Measurements from ENCODE around the gene C9orf43.
A peak's percentile ranks its signal among the peaks of the same experiment; 100 is the strongest.

The C9orf43 gene

GRCh38 chr9:113474360-113475028 is 63.9 kb downstream of the C9orf43 start:
- no peak for DNase-seq (ENCODE audit: insufficient read length, low spot score)
- TF ChIP-seq POLR2A (IDR thresholded peaks at IDR 0.05; ENCODE audit: low read depth, low read length): no peak
- FAIRE-seq: no peak

DNA sequence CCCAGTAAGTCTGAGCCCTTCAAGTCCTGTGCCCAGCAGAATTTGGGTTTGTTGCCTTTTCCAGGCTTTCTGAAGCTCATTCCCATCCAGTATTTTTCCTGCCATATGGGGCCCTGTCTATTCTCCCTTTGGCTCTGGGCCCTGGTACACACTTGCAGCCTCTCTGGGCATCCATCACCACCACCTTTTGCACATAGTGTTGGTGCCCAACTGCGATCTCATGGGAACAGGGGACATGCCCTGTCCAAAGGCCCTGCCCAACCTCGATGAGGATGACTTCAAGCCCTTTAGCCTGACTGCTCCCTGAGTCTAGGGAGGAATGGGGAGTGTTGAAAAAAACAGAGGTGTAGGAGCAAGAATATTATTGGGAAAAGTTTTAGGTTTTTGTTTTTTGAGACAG is 64.5 kb downstream of the C9orf43 start:
- DNase-seq (ENCODE audit: insufficient read length, low spot score) (no peak), FAIRE-seq (no peak)
- TF ChIP-seq POLR2A (IDR thresholded peaks at IDR 0.05; ENCODE audit: low read depth, low read length): no peak

- no peak for DNase-seq (ENCODE audit: insufficient read length, low spot score)
- no peak for FAIRE-seq
- no peak for TF ChIP-seq POLR2A (IDR thresholded peaks at IDR 0.05; ENCODE audit: low read depth, low read length)
Measured at GRCh38 chr9:113475992-113476391, 65.4 kb downstream of the C9orf43 start.

- FAIRE-seq: no peak
- TF ChIP-seq POLR2A (IDR thresholded peaks at IDR 0.05; ENCODE audit: low read depth, low read length): no peak
- no peak for DNase-seq (ENCODE audit: insufficient read length, low spot score)
Measured at GRCh38 chr9:113476511-113476916, 66.0 kb downstream of the C9orf43 start.

DNA sequence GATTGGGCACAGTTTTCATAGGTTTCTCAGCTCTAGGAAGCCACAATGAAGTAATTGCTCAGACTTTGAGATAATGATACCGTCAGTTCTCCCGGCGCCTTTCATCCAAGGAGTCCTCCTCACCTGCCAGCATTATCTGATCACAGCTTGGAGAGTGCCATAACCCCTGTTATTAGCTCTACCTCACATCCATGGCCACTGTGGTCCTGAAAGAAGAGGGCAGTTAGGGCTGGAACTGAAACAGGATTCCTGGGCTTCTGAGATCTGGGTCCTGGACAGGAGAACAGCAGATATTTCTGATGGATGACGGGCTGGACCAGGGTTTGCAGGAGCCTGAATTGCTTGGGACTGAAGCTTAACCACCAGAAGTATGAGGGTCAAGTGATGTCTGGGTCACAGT is 66.5 kb downstream of the C9orf43 start:
- no peak for TF ChIP-seq POLR2A (IDR thresholded peaks at IDR 0.05; ENCODE audit: low read depth, low read length)
- no peak for DNase-seq (ENCODE audit: insufficient read length, low spot score)
- FAIRE-seq: no peak

DNA sequence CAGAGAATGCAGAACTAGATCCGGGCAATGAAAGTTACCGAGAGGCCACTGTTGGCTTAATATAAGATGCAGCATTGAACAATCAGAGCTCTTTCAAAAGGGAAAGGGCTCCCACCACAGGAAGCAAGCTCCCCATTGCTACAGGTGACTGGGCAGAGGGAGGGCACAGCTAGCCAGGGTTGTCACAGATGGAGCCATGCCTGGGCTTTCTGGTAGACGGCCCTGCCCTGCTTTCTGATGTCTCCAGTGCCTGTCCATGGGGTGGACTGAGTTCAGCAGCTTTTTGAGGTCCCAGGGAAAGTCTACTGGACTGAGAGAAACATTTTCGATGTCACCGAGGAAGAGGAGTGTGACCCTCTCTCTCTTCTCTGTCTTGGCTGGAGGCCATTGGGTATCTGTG is 67.1 kb downstream of the C9orf43 start:
- FAIRE-seq (no peak), DNase-seq (ENCODE audit: insufficient read length, low spot score) (no peak)
- no peak for TF ChIP-seq POLR2A (IDR thresholded peaks at IDR 0.05; ENCODE audit: low read depth, low read length)

- FAIRE-seq (peak; percentile 11), DNase-seq (ENCODE audit: insufficient read length, low spot score) (no peak)
- TF ChIP-seq POLR2A (IDR thresholded peaks at IDR 0.05; ENCODE audit: low read depth, low read length): no peak
Measured at GRCh38 chr9:113479174-113479621, 68.7 kb downstream of the C9orf43 start.
